ENCODE measurements around the gene UBL5. TPM values are rescaled to one million over a fixed set of nuclear protein-coding genes. Genes with fewer than 3 reads are reported as not detected.

UBL5 gene
- total RNA-seq, 1 donor from 2014 or later, result 258 TPM

Other genes with a start within 250 kb of the UBL5 start
- 24.9 and 25.4 TPM in 2 replicates for gene ZNF121, start 243.4 kb upstream of the UBL5 start, total RNA-seq
- 44.7 and 46.5 TPM in 2 replicates for gene ZNF561, start 206.7 kb upstream of the UBL5 start, total RNA-seq
- 15.1 and 15.6 TPM in 2 replicates for gene ZNF562, start 152.8 kb upstream of the UBL5 start, total RNA-seq
- gene ZNF846, start 59.2 kb upstream of the UBL5 start, total RNA-seq, result 15.3 and 16.0 TPM in 2 replicates
- gene FBXL12, start 8.8 kb upstream of the UBL5 start, total RNA-seq, result 28.1 and 29.0 TPM in 2 replicates
- gene PIN1, start 7.4 kb downstream of the UBL5 start, total RNA-seq, result 67.4 and 70.3 TPM in 2 replicates
- gene OLFM2, start 108.6 kb downstream of the UBL5 start, total RNA-seq, result 208 and 236 TPM in 2 replicates
- gene COL5A3, start 182.6 kb downstream of the UBL5 start, total RNA-seq, result 68.7 and 80.9 TPM in 2 replicates
- not detected in 2 replicates for gene RDH8, start 185.6 kb downstream of the UBL5 start, total RNA-seq

Data from osteocyte (in vitro differentiated cells).